GM23338 (cell line): Measurements from ENCODE around the gene DMD.

Experiments
- CTCF ChIP-seq, 2 experiments: fragments of 200-600 bp in 1 of 2; sonication (generic) in 1 of 2; conservative IDR thresholded peaks; 2 replicates each; pipeline versions ENCODE4 v1.5.1 to v1.6.1; 2016 to 2017; ENCODE audit warnings: antibody characterized with exemption in 2 of 2, low read depth in 2 of 2, mild to moderate bottlenecking in 2 of 2, moderate library complexity in 1 of 2
- EZH2 ChIP-seq: fragments of 200-600 bp; sonication (generic); IDR thresholded peaks from one replicate; pipeline ENCODE4 v1.8.0; 2017; ENCODE audit warnings: antibody characterized with exemption, mild to moderate bottlenecking, low read depth; ENCODE audit not compliant: unreplicated experiment
- EZH2phosphoT487 ChIP-seq: fragments of 200-600 bp; sonication (generic); IDR thresholded peaks from one replicate; pipeline ENCODE4 v1.8.1; 2018; ENCODE audit warnings: antibody characterized with exemption; ENCODE audit not compliant: unreplicated experiment
- POLR2AphosphoS5 ChIP-seq: IDR thresholded peaks from 2 replicates; pipeline ENCODE4 v1.6.1; 2016; ENCODE audit warnings: antibody characterized with exemption, low read depth
- REST ChIP-seq: IDR thresholded peaks from one replicate; pipeline ENCODE4 v1.6.1; 2018; ENCODE audit warnings: antibody characterized with exemption; ENCODE audit not compliant: unreplicated experiment
- ZNF331 ChIP-seq: fragments of 250-450 bp; sonication (Bioruptor Pico); IDR thresholded peaks from 2 replicates; pipeline ENCODE4 v1.5.0; 2020; ENCODE audit warnings: low read depth, mild to moderate bottlenecking, moderate library complexity

- TF ChIP-seq CTCF (conservative IDR thresholded peaks at IDR 0.05; ENCODE audit: low read depth in 2 of 2), result no peak
- TF ChIP-seq POLR2AphosphoS5, result no peak
- no peak for TF ChIP-seq EZH2phosphoT487
- no peak for TF ChIP-seq ZNF331 (CRISPR knock-in tag)
- no peak for TF ChIP-seq REST
- TF ChIP-seq EZH2, result no peak
Observed at GRCh38 chrX:33188881-33189280, 22.5 kb downstream of the DMD start.
